Upper lobe of left lung (tissue), 4 donors: Measurements from ENCODE around the gene HINT3.

Source experiments
- EP300 ChIP-seq, 4 donors: sonication (generic); formaldehyde crosslinking; IDR thresholded peaks; one replicate each; pipeline ENCODE4 v1.5.1; 2017; ENCODE audit warnings: antibody characterized with exemption in 4 of 4, control low read depth in 2 of 4
- POLR2A ChIP-seq, 4 donors: fragments of 450-650 bp; IDR thresholded peaks; one replicate each; pipeline ENCODE4 v1.5.1; 2016 to 2017; ENCODE audit warnings: antibody characterized with exemption in 4 of 4, mild to moderate bottlenecking in 2 of 4
- POLR2AphosphoS5 ChIP-seq, 2 donors: sonication (generic); formaldehyde crosslinking; IDR thresholded peaks; one replicate each; pipeline ENCODE4 v1.5.1; 2017; ENCODE audit warnings: antibody characterized with exemption in 2 of 2
- TF ChIP-seq, protein P1 (sequence below), 6 experiments: fragments of 450-650 bp in 4 of 6; fragments of 200-600 bp in 2 of 6; sonication (generic) in 2 of 6; IDR thresholded peaks; one replicate each; pipeline ENCODE4 v1.5.1; 2016 to 2019; ENCODE audit warnings: antibody characterized with exemption in 6 of 6

DNA sequence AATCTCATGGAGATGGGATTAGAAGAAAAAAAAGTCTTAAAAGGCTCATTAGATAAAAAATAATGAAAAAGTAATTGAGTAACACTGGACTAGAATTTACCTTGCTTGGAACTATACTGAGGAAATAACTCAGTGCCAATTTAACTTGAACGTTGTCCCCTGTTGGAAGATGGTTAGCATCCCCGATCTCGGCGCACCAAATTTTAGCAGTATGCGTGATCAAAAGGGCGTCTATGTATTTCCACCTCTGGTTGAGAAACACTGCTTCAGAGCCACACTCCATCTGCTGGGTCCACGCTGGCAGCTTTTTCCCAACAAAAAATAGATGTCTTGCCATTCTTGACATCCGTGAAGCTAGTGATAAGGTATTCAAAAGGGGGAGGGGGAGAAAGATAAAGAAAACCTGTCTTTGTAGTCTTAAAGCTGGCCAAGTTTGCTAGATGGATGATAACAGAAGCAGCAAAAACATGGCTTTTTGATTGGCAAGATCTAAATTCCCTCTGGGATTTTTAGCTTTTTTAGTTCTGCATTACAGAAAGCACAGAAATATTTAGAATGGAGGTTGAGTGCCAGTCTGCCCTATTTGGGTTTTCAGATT, 6.4 kb downstream of the HINT3 start:
- TF ChIP-seq, protein P1, sequence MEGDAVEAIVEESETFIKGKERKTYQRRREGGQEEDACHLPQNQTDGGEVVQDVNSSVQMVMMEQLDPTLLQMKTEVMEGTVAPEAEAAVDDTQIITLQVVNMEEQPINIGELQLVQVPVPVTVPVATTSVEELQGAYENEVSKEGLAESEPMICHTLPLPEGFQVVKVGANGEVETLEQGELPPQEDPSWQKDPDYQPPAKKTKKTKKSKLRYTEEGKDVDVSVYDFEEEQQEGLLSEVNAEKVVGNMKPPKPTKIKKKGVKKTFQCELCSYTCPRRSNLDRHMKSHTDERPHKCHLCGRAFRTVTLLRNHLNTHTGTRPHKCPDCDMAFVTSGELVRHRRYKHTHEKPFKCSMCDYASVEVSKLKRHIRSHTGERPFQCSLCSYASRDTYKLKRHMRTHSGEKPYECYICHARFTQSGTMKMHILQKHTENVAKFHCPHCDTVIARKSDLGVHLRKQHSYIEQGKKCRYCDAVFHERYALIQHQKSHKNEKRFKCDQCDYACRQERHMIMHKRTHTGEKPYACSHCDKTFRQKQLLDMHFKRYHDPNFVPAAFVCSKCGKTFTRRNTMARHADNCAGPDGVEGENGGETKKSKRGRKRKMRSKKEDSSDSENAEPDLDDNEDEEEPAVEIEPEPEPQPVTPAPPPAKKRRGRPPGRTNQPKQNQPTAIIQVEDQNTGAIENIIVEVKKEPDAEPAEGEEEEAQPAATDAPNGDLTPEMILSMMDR (IDR thresholded peaks at IDR 0.05): no peak
- TF ChIP-seq POLR2AphosphoS5 (IDR thresholded peaks at IDR 0.05): no peak
- TF ChIP-seq POLR2A (IDR thresholded peaks at IDR 0.05): no peak
- no peak for TF ChIP-seq EP300 (IDR thresholded peaks at IDR 0.05)
